KMS-11 (cell line): ENCODE measurements around the gene ASIC3.
"Not testable (repeated sequence)": the region's sequence is repeated elsewhere in the genome, so short reads cannot be mapped to it uniquely, and the experiment has no call there.

Experiments
- H2AFZ ChIP-seq: fragments of 200-600 bp; sonication (generic); 2 replicates; pipeline ENCODE4 v1.6.1; 2016; ENCODE audit warnings: antibody characterized with exemption, mixed run types, low read depth
- H3K27ac ChIP-seq: fragments of 200-600 bp; sonication (generic); 2 replicates; pipeline ENCODE4 v1.6.1; 2016; ENCODE audit warnings: mild to moderate bottlenecking, mixed run types
- H3K27me3 ChIP-seq: fragments of 200-600 bp; sonication (generic); 2 replicates; pipeline ENCODE4 v1.6.1; 2017; ENCODE audit warnings: mild to moderate bottlenecking, low read depth, mixed run types, moderate library complexity; ENCODE audit not compliant: insufficient read depth
- H3K36me3 ChIP-seq: fragments of 200-600 bp; sonication (generic); 2 replicates; pipeline ENCODE4 v1.6.1; 2017; ENCODE audit warnings: mild to moderate bottlenecking, mixed run types; ENCODE audit not compliant: insufficient read depth
- H3K4me1 ChIP-seq: fragments of 200-600 bp; sonication (generic); 2 replicates; pipeline ENCODE4 v1.6.1; 2016; ENCODE audit warnings: mild to moderate bottlenecking, low read depth, mixed run types; ENCODE audit not compliant: poor library complexity, severe bottlenecking
- H3K4me2 ChIP-seq: fragments of 200-600 bp; sonication (generic); 2 replicates; pipeline ENCODE4 v1.7.0; 2016; ENCODE audit warnings: mild to moderate bottlenecking, mixed run types
- H3K4me3 ChIP-seq: fragments of 200-600 bp; sonication (generic); IDR thresholded peaks from 2 replicates; pipeline ENCODE4 v1.6.1; 2017; ENCODE audit warnings: low read depth, low read length, mixed read lengths; ENCODE audit not compliant: insufficient read depth
- H3K79me2 ChIP-seq: fragments of 200-600 bp; sonication (generic); 2 replicates; pipeline ENCODE4 v1.6.1; 2016; ENCODE audit warnings: low read depth, mixed run types; ENCODE audit not compliant: insufficient read depth
- H3K9ac ChIP-seq: fragments of 200-600 bp; sonication (generic); 2 replicates; pipeline ENCODE4 v1.6.1; 2016; ENCODE audit warnings: mild to moderate bottlenecking, mixed run types
- H4K20me1 ChIP-seq: fragments of 200-600 bp; sonication (generic); 2 replicates; pipeline ENCODE4 v1.6.1; 2016; ENCODE audit warnings: mild to moderate bottlenecking, mixed run types; ENCODE audit not compliant: insufficient read depth
- CTCF ChIP-seq: fragments of 200-600 bp; sonication (generic); conservative IDR thresholded peaks from 2 replicates; pipeline ENCODE4 v1.6.1; 2017; ENCODE audit warnings: low read depth, mild to moderate bottlenecking, antibody characterized with exemption, low read length, moderate library complexity, mixed read lengths

ASIC3 gene

GRCh38 chr7:151038951-151039849, 9.1 kb upstream of the ASIC3 start:
- Histone ChIP-seq H3K4me3 (no peak overlapping the region), H2AFZ (no peak overlapping the region), H4K20me1 (no peaks in the 10 kb centered on the region), H3K79me2 (no peaks in the 10 kb centered on the region), H3K9ac (no peak overlapping the region), H3K4me1 (peaks cover 12% of the 10 kb centered on the region), H3K4me2 (no peak overlapping the region), H3K36me3 (no peaks in the 10 kb centered on the region), H3K27me3 (no peaks in the 10 kb centered on the region), H3K27ac (no peak overlapping the region)
- no peak for TF ChIP-seq CTCF

GRCh38 chr7:151039850-151040548, 8.3 kb upstream of the ASIC3 start:
- TF ChIP-seq CTCF, result no peak
- no peaks in the 10 kb centered on the region for H3K27me3 ChIP-seq
- H2AFZ ChIP-seq, result no peak overlapping the region
- no peaks in the 10 kb centered on the region for H4K20me1 ChIP-seq
- no peak overlapping the region for H3K4me2 ChIP-seq
- no peaks in the 10 kb centered on the region for H3K79me2 ChIP-seq
- H3K9ac ChIP-seq, result no peak overlapping the region
- peaks cover 12% of the 10 kb centered on the region for H3K4me1 ChIP-seq
- H3K36me3 ChIP-seq, result no peaks in the 10 kb centered on the region
- H3K27ac ChIP-seq, result no peak overlapping the region
- H3K4me3 ChIP-seq, result no peak overlapping the region

GRCh38 chr7:151040616-151041375, 7.5 kb upstream of the ASIC3 start:
- no peak for TF ChIP-seq CTCF
- H3K4me1 ChIP-seq, result peaks cover 12% of the 10 kb centered on the region
- no peaks in the 10 kb centered on the region for H4K20me1 ChIP-seq
- H3K4me3 ChIP-seq, result no peak overlapping the region
- H3K27me3 ChIP-seq, result no peaks in the 10 kb centered on the region
- H3K27ac ChIP-seq, result no peak overlapping the region
- H3K79me2 ChIP-seq, result no peaks in the 10 kb centered on the region
- H2AFZ ChIP-seq, result no peak overlapping the region
- H3K4me2 ChIP-seq, result no peak overlapping the region
- H3K36me3 ChIP-seq, result no peaks in the 10 kb centered on the region
- H3K9ac ChIP-seq, result no peak overlapping the region

GRCh38 chr7:151043449-151043848, 4.9 kb upstream of the ASIC3 start:
- H3K4me3 ChIP-seq, H3K27ac ChIP-seq, H3K27me3 ChIP-seq, H3K79me2 ChIP-seq, H4K20me1 ChIP-seq, H3K9ac ChIP-seq, H3K4me2 ChIP-seq, H2AFZ ChIP-seq, H3K36me3 ChIP-seq: not testable (repeated sequence)
- peaks cover 12% of the 10 kb centered on the region for H3K4me1 ChIP-seq
